Heart left ventricle (tissue), 13 donors: Measurements from ENCODE around the gene ATRAID.
A peak's percentile ranks its signal among the peaks of the same experiment; 100 is the strongest.

Source experiments
- POLR2A ChIP-seq, 2 donors: fragments of 450-650 bp; IDR thresholded peaks; one replicate each; pipeline ENCODE4 v1.6.1; 2017; ENCODE audit warnings: antibody characterized with exemption in 2 of 2, mild to moderate bottlenecking in 2 of 2, moderate library complexity in 2 of 2
- TF ChIP-seq, protein P1 (sequence below), 12 donors: fragments of 200-600 bp; sonication (generic) in 4 of 12; IDR thresholded peaks; one replicate each; pipeline versions ENCODE4 v1.5.0 to v1.8.0; 2018 to 2022; ENCODE audit warnings: antibody characterized with exemption in 12 of 12, mild to moderate bottlenecking in 5 of 12
- donor health status: ischemic (EF 13 %, LVEDD 7.1; RV severe dilation, severe dysfunction).
- donor health status: DM: no; HTN: yes; CAD: no.
- donor health status: DM: no; HTN: no; CAD: no.
- donor health status: ischemic (EF 25% LVEDD 6.9; RV normal size, moderate dysfunction).
- donor health status: ischemic (EF 25% LVEDD 5.7; RV mildly dilated, moderate dysfunction).
- donor health status: ischemic (EF 35%, LVEDD 5.7; RV mildly dilated, moderate dysfunction).
- donor health status: nonischemic (EF 11% LVEDD 7.7; RV severe dilation, severe dysfunction).
- donor health status: DM: yes; HTN: yes; CAD: no.
- donor health status: PGD.
- donor health status: ischemic (EF 29% LVEDD 5.4; RV normal size, mild dysfunction).
- donor health status: nonischemic (EF 23%, LVEDD 6.1; RV moderate dilation, normal function).

GRCh38 chr2:27211943-27212625 is at the start of gene ATRAID, which contains the start of gene SLC5A6:
- TF ChIP-seq, protein P1, sequence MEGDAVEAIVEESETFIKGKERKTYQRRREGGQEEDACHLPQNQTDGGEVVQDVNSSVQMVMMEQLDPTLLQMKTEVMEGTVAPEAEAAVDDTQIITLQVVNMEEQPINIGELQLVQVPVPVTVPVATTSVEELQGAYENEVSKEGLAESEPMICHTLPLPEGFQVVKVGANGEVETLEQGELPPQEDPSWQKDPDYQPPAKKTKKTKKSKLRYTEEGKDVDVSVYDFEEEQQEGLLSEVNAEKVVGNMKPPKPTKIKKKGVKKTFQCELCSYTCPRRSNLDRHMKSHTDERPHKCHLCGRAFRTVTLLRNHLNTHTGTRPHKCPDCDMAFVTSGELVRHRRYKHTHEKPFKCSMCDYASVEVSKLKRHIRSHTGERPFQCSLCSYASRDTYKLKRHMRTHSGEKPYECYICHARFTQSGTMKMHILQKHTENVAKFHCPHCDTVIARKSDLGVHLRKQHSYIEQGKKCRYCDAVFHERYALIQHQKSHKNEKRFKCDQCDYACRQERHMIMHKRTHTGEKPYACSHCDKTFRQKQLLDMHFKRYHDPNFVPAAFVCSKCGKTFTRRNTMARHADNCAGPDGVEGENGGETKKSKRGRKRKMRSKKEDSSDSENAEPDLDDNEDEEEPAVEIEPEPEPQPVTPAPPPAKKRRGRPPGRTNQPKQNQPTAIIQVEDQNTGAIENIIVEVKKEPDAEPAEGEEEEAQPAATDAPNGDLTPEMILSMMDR (IDR thresholded peaks at IDR 0.05) = no peak
- peak in 1 of 2 donors; percentile 84 for TF ChIP-seq POLR2A (IDR thresholded peaks at IDR 0.05)
